ENCODE results near the gene SLC6A3.
"Not testable (repeated sequence)": the region's sequence is repeated elsewhere in the genome, so short reads cannot be mapped to it uniquely, and the experiment has no call there.

DNA sequence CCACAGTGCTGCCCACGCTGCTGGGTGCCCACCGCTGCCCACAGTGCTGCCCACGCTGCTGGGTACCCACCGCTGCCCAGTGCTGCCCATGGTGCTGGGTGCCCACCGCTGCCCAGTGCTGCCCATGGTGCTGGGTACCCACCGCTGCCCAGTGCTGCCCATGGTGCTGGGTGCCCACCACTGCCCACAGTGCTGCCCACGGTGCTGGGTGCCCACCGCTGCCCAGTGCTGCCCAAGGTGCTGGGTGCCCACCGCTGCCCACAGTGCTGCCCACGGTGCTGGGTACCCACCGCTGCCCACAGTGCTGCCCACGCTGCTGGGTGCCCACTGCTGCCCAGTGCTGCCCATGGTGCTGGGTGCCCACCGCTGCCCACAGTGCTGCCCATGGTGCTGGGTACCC lies 22.7 kb downstream of the SLC6A3 start:
- TF ChIP-seq, protein P1, sequence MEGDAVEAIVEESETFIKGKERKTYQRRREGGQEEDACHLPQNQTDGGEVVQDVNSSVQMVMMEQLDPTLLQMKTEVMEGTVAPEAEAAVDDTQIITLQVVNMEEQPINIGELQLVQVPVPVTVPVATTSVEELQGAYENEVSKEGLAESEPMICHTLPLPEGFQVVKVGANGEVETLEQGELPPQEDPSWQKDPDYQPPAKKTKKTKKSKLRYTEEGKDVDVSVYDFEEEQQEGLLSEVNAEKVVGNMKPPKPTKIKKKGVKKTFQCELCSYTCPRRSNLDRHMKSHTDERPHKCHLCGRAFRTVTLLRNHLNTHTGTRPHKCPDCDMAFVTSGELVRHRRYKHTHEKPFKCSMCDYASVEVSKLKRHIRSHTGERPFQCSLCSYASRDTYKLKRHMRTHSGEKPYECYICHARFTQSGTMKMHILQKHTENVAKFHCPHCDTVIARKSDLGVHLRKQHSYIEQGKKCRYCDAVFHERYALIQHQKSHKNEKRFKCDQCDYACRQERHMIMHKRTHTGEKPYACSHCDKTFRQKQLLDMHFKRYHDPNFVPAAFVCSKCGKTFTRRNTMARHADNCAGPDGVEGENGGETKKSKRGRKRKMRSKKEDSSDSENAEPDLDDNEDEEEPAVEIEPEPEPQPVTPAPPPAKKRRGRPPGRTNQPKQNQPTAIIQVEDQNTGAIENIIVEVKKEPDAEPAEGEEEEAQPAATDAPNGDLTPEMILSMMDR (IDR thresholded peaks at IDR 0.05): not testable (repeated sequence)
- not testable (repeated sequence) for TF ChIP-seq POLR2A (IDR thresholded peaks at IDR 0.05)

All from testis (tissue), 2 donors.